AG04449 (cell line): Measurements from ENCODE around the gene RNF115.
A peak's percentile ranks its signal among the peaks of the same experiment; 100 is the strongest.

ENCODE experiments used
- CTCF ChIA-PET: fragments of 350-600 bp; formaldehyde crosslinking; extraction: SDS; loops from one replicate; lab custom pipeline; 2021; ENCODE audit warnings: antibody characterized with exemption; lab: Yijun Ruan, JAX
- POLR2A ChIA-PET: fragments of 400-600, 350-600 bp; formaldehyde crosslinking; extraction: SDS; loops from one replicate; lab custom pipeline; 2020; ENCODE audit warnings: antibody characterized with exemption, inconsistent platforms; lab: Yijun Ruan, JAX
- DNase-seq: peaks from one replicate; pipeline ENCODE4 v3.0.0-alpha.2; 2010; ENCODE audit warnings: low read depth, low spot score
- H3K4me3 ChIP-seq: 2 replicates; pipeline ENCODE4 v1.5.1; 2011; ENCODE audit warnings: low read depth, mild to moderate bottlenecking, control low read depth, low read length
- CTCF ChIP-seq: IDR thresholded peaks from one replicate; pipeline ENCODE4 v1.5.1; 2011; ENCODE audit warnings: mild to moderate bottlenecking, moderate library complexity, low read length, control low read depth, inconsistent platforms; ENCODE audit not compliant: insufficient read depth; ENCODE audit errors: missing control alignments

The RNF115 gene

GRCh38 chr1:145858901-145859490 is 35.1 kb upstream of the RNF115 start, which contains the start of gene PIAS3:
Gene PIAS3 (minus strand): TSS chr1:145859081. CDS start chr1:145858990, 91 bp downstream.
- no peak for TF ChIP-seq CTCF
- ChIA-PET CTCF (interaction anchor here (0.9 to 10.1 kb wide), 18 partner anchors 12 to 158 kb away, joined by 3 to 220 read pairs (median 4); partner anchors contain the start of genes ANKRD35, ITGA10, NUDT17 and RBM8A), POLR2A (interaction anchor here (0.6 to 3.0 kb wide), 16 partner anchors 10 to 193 kb away, joined by 3 to 80 read pairs (median 5); partner anchors contain the start of genes ANKRD34A, ANKRD35, LIX1L and NUDT17)
- DNase-seq = peak; percentile 64
- peak within 1 kb of the TSS; percentile 92 for H3K4me3 ChIP-seq

DNA sequence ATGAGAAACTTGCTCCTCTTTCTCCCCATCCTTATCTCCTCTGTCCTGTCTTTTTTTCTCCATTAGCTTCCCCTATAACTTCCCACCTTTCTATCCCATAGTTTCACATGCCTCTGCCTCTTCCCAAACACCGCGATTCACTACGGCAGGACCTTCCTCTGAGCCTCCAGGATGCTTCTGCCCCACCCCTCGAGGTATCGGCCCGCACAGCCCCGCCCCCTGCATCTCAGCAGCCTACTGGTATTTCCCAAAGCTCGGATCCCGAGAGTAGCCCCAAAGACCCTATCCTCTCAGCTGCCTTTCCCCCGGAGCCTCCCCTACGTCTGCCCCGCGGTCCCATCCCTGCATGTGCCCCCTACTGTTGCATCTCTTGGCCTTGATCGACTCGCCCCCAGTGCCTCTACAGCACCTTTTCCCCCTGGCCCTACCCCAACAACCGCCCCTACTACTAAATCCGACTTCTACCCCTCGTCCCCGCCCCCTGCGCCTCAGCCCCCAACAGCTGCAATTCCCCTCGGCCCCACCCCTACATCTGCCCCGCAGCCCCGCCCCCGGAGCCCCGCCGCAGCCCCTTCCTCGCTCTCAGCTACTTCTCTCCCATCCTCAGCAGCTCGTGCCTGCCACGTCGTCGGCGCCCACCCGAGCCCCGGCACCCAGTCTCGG is 34.5 kb upstream of the RNF115 start:
- TF ChIP-seq CTCF = no peak
- ChIA-PET POLR2A (interaction anchor here (0.6 to 3.0 kb wide), 13 partner anchors 11 to 105 kb away, joined by 3 to 80 read pairs (median 6); partner anchors contain the start of genes ANKRD34A, ANKRD35, LIX1L and NUDT17), CTCF (interaction anchor here (0.8 to 10.1 kb wide), 14 partner anchors 12 to 159 kb away, joined by 3 to 220 read pairs (median 4); partner anchors contain the start of genes ITGA10, NUDT17 and RBM8A)
- DNase-seq = no peak
- H3K4me3 ChIP-seq = peak overlapping the region; percentile 92

DNA sequence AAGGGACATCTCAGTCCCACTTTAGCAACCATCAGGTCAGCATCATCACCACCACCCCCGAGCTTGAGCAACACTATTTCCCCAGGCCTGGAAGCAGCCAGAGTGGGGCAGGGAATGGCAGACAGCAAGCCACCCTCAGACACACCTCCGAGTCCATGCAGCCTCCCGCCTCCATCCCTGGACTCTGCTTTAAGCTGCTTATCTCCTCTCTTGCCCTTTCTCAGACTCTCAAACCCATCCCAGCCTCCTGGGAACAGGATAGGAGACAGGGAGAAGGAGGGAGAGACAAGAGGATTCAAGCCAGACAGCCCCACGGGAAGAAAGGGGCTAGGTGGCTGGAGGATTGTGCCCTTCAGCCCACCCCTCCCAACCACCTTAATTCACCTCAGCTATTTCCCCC is 33.3 kb upstream of the RNF115 start:
- POLR2A ChIA-PET = interaction anchor here (2.8 to 3.0 kb wide), 3 partner anchors 10 to 106 kb away, joined by 10 to 80 read pairs (median 18); partner anchors contain the start of genes ANKRD34A, ANKRD35 and NUDT17
- CTCF ChIA-PET = interaction anchor here (1.0 to 10.1 kb wide), 8 partner anchors 10 to 155 kb away, joined by 3 to 220 read pairs (median 8); partner anchors contain the start of genes ITGA10, LIX1L and NUDT17
- DNase-seq = no peak
- no peak overlapping the region for H3K4me3 ChIP-seq
- TF ChIP-seq CTCF = no peak

DNA sequence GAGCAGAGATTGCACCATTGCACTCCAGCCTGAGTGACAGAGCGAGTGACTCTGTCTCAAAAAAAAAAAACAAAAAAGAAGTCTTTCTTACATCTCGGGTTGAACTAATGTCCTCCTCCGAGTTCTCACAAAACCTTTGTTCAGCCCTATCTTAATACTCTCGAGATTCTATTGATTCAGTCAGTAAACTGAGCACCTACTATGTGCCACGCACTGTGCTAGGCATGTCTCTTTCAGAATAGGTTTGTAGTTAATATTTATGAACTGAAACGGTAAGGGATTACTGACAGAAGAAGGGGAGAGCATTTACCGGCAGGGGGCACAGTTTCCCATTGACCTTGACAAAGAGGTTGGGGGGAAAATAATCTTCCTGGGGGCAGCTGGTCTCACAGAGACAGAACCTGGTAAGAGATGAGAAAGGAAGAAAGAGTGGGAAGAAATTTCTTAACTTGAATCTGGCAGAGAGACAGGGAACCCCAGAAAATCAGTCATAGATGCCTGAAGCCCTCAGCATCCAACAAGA is 31.6 kb upstream of the RNF115 start:
- ChIA-PET POLR2A (no interaction called here), CTCF (interaction anchor here (10.1 kb wide), 1 partner anchor 9 kb away, joined by 220 read pairs; the partner anchor contains the start of gene NUDT17)
- no peak for TF ChIP-seq CTCF
- H3K4me3 ChIP-seq = no peak overlapping the region
- no peak for DNase-seq

DNA sequence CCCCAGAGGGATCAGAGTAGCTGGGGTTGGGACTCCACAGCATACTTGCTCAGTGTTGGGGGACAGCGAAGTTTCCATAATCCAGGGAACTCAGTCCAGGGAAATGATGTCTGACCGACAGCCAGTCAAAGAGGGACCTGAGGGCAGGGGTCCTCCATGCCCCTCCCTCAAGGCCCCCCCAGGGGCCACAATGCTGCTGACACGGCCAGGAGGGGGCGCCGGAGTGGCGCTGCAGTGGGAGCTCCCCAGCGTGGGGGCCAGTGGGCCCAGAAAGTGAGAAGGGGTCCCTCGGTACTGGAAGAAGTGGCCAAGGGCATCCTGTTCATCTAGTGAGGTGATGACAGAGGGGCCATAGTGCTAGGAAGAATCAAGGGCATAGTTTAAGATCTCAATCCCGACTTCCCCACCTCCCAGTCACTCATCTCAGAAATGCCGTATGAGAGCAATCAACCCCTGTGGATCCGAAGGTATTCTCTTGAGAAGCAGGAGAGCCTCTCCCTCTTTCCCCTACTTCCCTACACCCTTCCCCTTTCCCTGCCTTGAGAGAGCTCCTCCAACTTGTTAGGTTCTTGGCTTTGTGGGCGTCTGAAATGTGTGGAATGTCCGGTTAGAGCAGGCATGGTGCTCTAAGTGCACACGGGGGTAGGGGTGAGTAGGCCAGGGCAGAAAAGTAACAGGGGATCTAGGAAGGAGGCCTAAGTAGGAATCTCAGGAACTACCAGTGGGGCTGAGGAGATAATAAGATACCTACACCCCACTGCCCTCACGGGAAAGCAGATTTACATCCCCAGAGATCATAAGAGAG is 25.7 kb upstream of the RNF115 start:
- peak; percentile 40 for TF ChIP-seq CTCF
- no peak for DNase-seq
- ChIA-PET CTCF (interaction anchor here (0.8 to 10.9 kb wide), 10 partner anchors 10 to 163 kb away, joined by 3 to 252 read pairs (median 48); partner anchors contain the start of genes ANKRD34A, ITGA10, PIAS3 and POLR3C), POLR2A (interaction anchor here (7.5 kb wide), 1 partner anchor 9 kb away, joined by 80 read pairs; the partner anchor contains the start of gene PIAS3)
- no peak overlapping the region for H3K4me3 ChIP-seq
